Gastrocnemius medialis (tissue), 4 donors: ENCODE data around the gene COX14.

Experiments used
- POLR2A ChIP-seq, 2 donors: fragments of 450-650 bp; IDR thresholded peaks; one replicate each; pipeline ENCODE4 v1.6.1; 2017; ENCODE audit warnings: antibody characterized with exemption in 2 of 2, mild to moderate bottlenecking in 2 of 2, moderate library complexity in 2 of 2
- TF ChIP-seq, protein P1 (sequence below), 5 experiments: fragments of 450-650 bp in 3 of 5; fragments of 200-600 bp in 2 of 5; sonication (generic) in 2 of 5; IDR thresholded peaks in 4 of 5; conservative IDR thresholded peaks in 1 of 5; 1 replicate in 4 of 5; 2 replicates in 1 of 5; pipeline ENCODE4 v1.5.1; 2016 to 2019; ENCODE audit warnings: antibody characterized with exemption in 5 of 5, mild to moderate bottlenecking in 3 of 5, moderate library complexity in 3 of 5

GRCh38 chr12:50070314-50071060 is 41.5 kb upstream of the COX14 start:
- TF ChIP-seq, protein P1, sequence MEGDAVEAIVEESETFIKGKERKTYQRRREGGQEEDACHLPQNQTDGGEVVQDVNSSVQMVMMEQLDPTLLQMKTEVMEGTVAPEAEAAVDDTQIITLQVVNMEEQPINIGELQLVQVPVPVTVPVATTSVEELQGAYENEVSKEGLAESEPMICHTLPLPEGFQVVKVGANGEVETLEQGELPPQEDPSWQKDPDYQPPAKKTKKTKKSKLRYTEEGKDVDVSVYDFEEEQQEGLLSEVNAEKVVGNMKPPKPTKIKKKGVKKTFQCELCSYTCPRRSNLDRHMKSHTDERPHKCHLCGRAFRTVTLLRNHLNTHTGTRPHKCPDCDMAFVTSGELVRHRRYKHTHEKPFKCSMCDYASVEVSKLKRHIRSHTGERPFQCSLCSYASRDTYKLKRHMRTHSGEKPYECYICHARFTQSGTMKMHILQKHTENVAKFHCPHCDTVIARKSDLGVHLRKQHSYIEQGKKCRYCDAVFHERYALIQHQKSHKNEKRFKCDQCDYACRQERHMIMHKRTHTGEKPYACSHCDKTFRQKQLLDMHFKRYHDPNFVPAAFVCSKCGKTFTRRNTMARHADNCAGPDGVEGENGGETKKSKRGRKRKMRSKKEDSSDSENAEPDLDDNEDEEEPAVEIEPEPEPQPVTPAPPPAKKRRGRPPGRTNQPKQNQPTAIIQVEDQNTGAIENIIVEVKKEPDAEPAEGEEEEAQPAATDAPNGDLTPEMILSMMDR (IDR thresholded peaks at IDR 0.05 in 4 of 5, conservative IDR thresholded peaks at IDR 0.05 in 1 of 5), result peak; percentile 71 to 93 (median 86)
- TF ChIP-seq POLR2A (IDR thresholded peaks at IDR 0.05), result no peak
